Activated CD8-positive, alpha-beta memory T cell treated with anti-CD3 and anti-CD28 coated beads, Interleukin-2, amount 50 U/mL, for 24 hours (primary cell): ENCODE data around the gene ZNF407.

Experiments used
- DNase-seq: peaks from one replicate; pipeline ENCODE4 v3.0.0-alpha.2; 2020; ENCODE audit errors: extremely low read depth

ZNF407 gene

GRCh38 chr18:74728586-74728985 lies 130.9 kb downstream of the ZNF407 start:
- DNase-seq, result no peak

- DNase-seq, result no peak
Measured at GRCh38 chr18:74731097-74731496, 133.4 kb downstream of the ZNF407 start.

DNA sequence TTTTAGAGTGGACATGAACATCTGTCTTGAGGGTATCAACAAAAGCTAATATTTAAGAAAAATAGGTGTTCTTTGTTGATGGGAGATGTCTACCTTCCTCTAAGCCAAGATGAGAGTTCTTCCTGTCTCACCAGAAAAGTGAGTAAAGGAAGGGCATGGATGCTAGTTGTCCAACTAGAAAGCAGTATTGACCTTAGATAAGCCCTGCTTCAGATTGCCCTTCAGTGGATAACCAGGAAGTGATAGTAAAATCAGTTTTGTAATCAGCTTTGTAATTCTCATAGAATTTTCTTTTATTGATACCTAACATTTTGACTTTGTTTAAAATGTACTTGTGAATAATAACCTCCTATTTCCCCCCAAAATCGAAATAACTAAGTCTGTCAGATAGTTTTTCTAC lies 134.7 kb downstream of the ZNF407 start:
- no peak for DNase-seq

- DNase-seq, result no peak
Measured at GRCh38 chr18:74733598-74733997, 135.9 kb downstream of the ZNF407 start.

- no peak for DNase-seq
Measured at GRCh38 chr18:74734013-74734444, 136.4 kb downstream of the ZNF407 start.

GRCh38 chr18:74739926-74740325 lies 142.3 kb downstream of the ZNF407 start:
- no peak for DNase-seq

DNA sequence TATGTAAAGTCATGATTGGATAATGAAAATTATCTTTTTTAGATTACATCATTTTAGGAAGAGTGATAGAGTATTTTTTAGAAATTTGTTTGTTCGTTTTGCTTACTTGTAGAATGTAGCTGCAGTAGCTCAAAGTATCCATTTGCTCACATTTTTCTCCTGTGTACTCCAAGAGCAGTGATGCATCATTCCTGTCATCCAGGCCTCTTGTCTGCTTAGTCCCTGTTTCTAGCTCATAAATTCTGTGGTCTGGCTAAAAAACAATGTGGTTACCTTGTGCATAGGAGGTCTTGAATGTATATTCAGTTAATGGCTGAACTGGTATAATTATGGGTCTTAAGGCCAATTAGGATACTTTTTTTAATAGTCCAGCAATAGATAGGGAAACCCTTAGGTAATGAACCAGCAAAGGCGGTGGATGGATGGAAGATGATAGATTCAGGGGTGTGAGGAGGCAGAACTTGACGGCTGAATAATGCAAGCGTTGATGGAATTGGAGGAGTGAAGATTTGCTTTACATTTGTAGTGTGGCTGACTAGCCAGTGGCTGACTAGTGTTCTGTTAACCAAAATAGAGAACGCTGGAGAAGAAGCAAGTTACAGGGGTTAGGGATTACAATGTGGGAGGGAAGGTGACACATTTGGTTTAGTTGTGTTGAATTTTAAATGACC lies 145.0 kb downstream of the ZNF407 start:
- DNase-seq, result no peak

GRCh38 chr18:74745633-74746403 lies 148.1 kb downstream of the ZNF407 start:
- no peak for DNase-seq

- no peak for DNase-seq
Measured at GRCh38 chr18:74748809-74749208, 151.1 kb downstream of the ZNF407 start.

GRCh38 chr18:74758995-74759394 lies 161.3 kb downstream of the ZNF407 start:
- no peak for DNase-seq

- no peak for DNase-seq
Measured at GRCh38 chr18:74760026-74760425, 162.4 kb downstream of the ZNF407 start.

GRCh38 chr18:74760436-74760835 lies 162.8 kb downstream of the ZNF407 start:
- DNase-seq, result no peak

DNA sequence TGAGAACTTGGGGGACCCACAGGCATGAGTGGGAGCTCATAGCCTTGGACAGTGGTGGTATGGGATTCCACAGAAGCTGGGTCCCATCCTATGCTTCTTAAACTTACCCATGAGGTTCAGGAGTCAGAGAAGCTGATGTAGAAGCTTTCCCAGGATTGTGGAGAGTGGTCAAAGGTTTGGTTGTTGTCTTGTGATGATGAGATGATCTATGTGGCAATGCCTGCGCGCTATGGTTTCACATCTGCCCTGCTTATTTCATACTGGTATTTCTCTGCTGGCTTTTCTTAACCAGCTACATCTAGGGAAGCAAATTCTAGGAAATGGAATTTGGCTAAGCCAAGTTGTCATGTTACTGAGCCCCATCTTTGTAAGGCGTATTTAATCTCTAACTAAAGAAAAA lies 168.6 kb downstream of the ZNF407 start:
- no peak for DNase-seq

GRCh38 chr18:74768096-74768495 lies 170.4 kb downstream of the ZNF407 start:
- no peak for DNase-seq

- DNase-seq, result no peak
Measured at GRCh38 chr18:74773171-74773624, 175.5 kb downstream of the ZNF407 start.

GRCh38 chr18:74774486-74774885 lies 176.8 kb downstream of the ZNF407 start:
- no peak for DNase-seq

DNA sequence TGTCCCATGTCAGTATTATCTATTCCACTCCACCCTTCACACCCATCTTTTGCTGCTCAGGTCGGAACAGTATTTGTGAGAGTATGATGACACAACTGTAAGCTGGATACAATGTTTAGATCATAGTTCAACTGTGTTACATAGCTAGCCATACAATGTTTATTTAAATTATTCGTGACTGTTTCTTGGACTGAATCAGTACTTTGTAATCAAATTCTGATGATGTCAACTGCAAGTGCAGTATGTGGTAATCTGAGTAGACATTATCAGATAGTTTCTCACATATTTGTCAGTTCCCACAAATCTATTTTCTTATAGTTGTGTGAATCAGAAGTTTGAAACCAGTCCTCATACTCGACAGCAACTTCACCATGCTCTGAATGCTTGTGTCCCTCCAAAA lies 177.6 kb downstream of the ZNF407 start:
- DNase-seq, result no peak

DNA sequence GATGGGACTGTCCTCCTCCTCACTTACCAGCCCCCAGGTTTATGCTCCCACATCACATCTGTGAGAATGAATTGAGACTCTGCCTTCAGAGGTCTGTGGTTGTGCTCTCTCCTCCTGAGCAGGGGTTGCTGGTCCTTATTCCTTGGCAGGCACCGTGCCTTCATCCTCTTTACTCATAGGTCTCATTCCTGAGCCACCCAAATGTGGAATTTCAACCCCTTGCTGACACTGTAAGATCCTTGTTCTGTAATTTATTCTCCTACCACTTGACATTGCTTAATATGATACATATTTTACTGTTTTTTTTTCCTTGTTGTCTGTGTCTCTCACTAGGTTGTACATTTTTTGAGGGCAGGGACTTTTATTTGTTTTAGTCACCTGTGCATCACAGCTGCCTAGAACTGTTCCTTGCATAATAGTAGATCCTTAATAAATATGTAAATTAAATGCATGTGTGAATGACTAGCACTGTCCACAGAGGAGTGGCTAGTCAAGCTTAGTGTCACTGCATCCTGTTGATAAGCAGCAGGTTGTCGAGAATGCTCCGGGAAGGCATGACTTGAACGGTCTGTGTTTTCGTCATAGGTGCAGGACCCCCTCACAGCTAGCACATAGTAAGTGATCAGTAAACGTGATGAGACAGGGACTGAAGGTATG lies 180.6 kb downstream of the ZNF407 start:
- no peak for DNase-seq

DNA sequence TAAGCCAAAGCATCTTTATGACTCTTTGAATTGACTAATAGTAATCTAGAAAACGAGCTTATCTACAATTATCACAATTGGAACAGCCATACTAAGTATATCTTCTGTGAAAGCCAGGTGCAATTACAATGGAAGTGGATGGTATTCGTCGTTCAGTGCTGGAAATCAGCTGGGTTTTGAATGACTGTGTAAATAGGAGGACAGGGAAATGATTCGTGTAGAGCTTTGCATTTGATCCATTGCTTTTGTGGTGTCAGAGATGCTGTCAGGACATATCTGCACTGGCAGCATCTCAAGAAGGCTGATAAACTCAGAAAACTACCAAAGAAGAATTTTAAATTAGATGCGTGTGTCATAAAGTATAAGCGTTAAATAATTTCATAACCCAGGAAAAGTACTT lies 187.1 kb downstream of the ZNF407 start:
- no peak for DNase-seq

DNA sequence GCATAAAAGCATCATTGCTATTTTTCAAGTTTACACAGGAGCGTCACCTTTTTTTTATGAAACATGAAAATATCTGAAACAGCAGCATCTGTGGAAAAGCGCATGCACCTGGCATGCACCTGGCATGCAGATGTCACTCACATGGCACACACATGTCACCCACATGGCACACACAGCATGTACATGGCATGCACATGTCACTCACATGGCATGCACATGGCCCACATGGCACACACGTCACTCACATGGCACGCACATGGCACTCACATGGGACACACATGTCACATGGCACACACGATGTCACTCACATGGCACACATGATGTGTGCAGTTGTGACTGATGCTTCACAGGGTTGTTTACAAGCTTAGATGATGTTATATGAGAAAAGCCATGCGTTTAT lies 188.0 kb downstream of the ZNF407 start:
- no peak for DNase-seq

- DNase-seq, result no peak
Measured at GRCh38 chr18:74788657-74789056, 191.0 kb downstream of the ZNF407 start.

GRCh38 chr18:74789078-74789477 lies 191.4 kb downstream of the ZNF407 start:
- DNase-seq, result no peak

DNA sequence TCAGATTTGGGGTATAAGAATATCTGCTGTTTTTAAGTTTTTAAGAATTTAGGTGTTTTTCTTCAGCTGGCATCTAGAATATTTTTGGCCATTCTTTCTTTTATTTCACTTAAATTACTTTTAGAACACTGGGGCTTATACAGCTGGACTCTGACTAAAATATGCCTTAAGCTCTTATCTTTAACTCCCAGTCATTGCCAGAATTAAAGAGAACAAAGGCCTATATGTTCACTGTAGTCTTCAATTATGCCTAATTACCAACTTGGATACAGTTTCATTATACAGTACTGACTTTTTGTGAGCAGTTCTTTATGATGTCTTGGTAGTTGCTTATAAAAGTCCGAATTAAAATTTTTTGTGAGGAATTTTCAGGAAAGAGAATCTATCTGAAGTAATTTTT lies 192.8 kb downstream of the ZNF407 start:
- DNase-seq, result no peak
